Measurements from ENCODE around the gene SYCP2L. TPM values are rescaled to one million over a fixed set of nuclear protein-coding genes. Genes with fewer than 3 reads are reported as not detected.
A peak's percentile ranks its signal among the peaks of the same experiment; 100 is the strongest.

The SYCP2L gene
- total RNA-seq (2021; fragmentation: NEBNext Ultra II Directional; extraction: Animal tissue kit (Norgen Biotek cat#: 25700)) (3.2 and 4.2 TPM in 2 replicates), polyA plus RNA-seq (2011; rRNA removed) (1.3 and 1.7 TPM in 2 replicates), polyA minus RNA-seq (2011; rRNA and poly(A)+ RNA removed) (2.2 and 2.7 TPM in 2 replicates)
- 4.1 TPM for polyA plus RNA-seq (2011; cell fraction: cytosol; rRNA removed)
- polyA plus RNA-seq (2011; cell fraction: nucleus; rRNA removed), result 6.9 TPM
- polyA plus RNA-seq (2012, experiment 1 of 2), result 3.1 to 5.7 TPM (median 4.5 TPM) in 4 replicates
- polyA plus RNA-seq (2012, experiment 2 of 2), result 0.31 TPM
- 5.7 TPM for polyA plus RNA-seq (2013, experiment 1 of 2)
- polyA plus RNA-seq (2013, experiment 2 of 2), result 5.9 TPM
- polyA minus RNA-seq (2011; cell fraction: cytosol; rRNA and poly(A)+ RNA removed), result 2.4 TPM
- 6.3 TPM for polyA minus RNA-seq (2011; cell fraction: nucleus; rRNA and poly(A)+ RNA removed)
- long read RNA-seq, experiment 1, partial matches to known transcripts, result 0 of 1 reads
- long read RNA-seq, experiment 1, other reads (novel, unspliced or antisense), result 1 of 1 reads
- long read RNA-seq, experiment 2, partial matches to known transcripts, result 0 of 2 reads
- long read RNA-seq, experiment 2, other reads (novel, unspliced or antisense), result 2 of 2 reads

GRCh38 chr6:10886691-10887502 is at the start of gene SYCP2L:
TSS of gene SYCP2L (plus strand) at chr6:10887052. CDS start at chr6:10887127, 75 bp downstream.
- CTCF ChIA-PET (ENCODE audit: partially characterized antibody), result interaction anchor here (0.5 to 2.5 kb wide), 13 partner anchors 10 to 209 kb away, joined by 3 to 6 read pairs (median 4); no protein-coding TSS in a partner anchor
- Histone ChIP-seq H3K9ac (replicated peaks in 1 of 4; ENCODE audit: extremely low read depth in 1 of 4, low read depth in 3 of 4, low read length in 3 of 4) (peak within 1 kb of the TSS; percentile 56 to 70 (median 60)), H2BK120ac (replicated peaks; ENCODE audit: low read depth, low read length) (no peak within 1 kb of the TSS), H2BK5ac (ENCODE audit: low read depth, low read length) (peak within 1 kb of the TSS; percentile 66; the same call in 1 of the 2 replicates), H3K4me2 (ENCODE audit: insufficient read depth in 1 of 2, low read depth in 2 of 2, low read length in 2 of 2) (peak within 1 kb of the TSS; percentile 83 to 96), H3K36me3 (ENCODE audit: control insufficient read depth in 2 of 4, insufficient read depth in 4 of 4, low read length in 3 of 4) (no peaks in the 10 kb centered on the region), H4K8ac (ENCODE audit: extremely low read depth, insufficient read depth, low read length) (peak within 1 kb of the TSS; percentile 45), H3K27me3 (replicated peaks in 1 of 4; ENCODE audit: control insufficient read depth in 3 of 4, extremely low read depth in 1 of 4, insufficient read depth in 3 of 4, low read length in 3 of 4) (peaks cover 9 to 38% (median 33%) of the 10 kb centered on the region in 4 experiments), H3K27ac (ENCODE audit: low read depth, low read length) (peak within 1 kb of the TSS; percentile 38; the same call in 1 of the 2 replicates), H3K9me3 (ENCODE audit: insufficient read depth in 2 of 2, low read depth in 1 of 2, low read length in 1 of 2) (no peaks in the 10 kb centered on the region), H3K18ac (ENCODE audit: extremely low read depth, low read length) (peak within 1 kb of the TSS; percentile 75), H3K4me3 (ENCODE audit: extremely low read depth in 1 of 4, insufficient read depth in 2 of 4, low read depth in 3 of 4, low read length in 4 of 4) (peak within 1 kb of the TSS; percentile 75 to 95 (median 85)), H3K4ac (replicated peaks; ENCODE audit: insufficient read length, low read depth, low read length) (no peak within 1 kb of the TSS), H4K20me1 (replicated peaks in 1 of 2; ENCODE audit: control insufficient read depth in 1 of 2, insufficient read depth in 2 of 2, low read length in 2 of 2) (no peaks in the 10 kb centered on the region), H3K79me2 (ENCODE audit: control insufficient read depth in 1 of 2, insufficient read depth in 2 of 2, low read length in 2 of 2) (no peaks in the 10 kb centered on the region), H3K14ac (ENCODE audit: insufficient read length) (no peak within 1 kb of the TSS), H3K56ac (replicated peaks; ENCODE audit: insufficient read length, low read depth, low read length) (no peak within 1 kb of the TSS), H2AFZ (ENCODE audit: low read length) (peak within 1 kb of the TSS; percentile 95), H3K4me1 (replicated peaks in 1 of 4; ENCODE audit: control insufficient read depth in 3 of 4, insufficient read depth in 4 of 4, low read length in 3 of 4) (no peaks in the 10 kb centered on the region), H3K23me2 (ENCODE audit: low read depth, low read length) (peaks cover 14% of the 10 kb centered on the region), H4K91ac (replicated peaks; ENCODE audit: insufficient read length, low read length) (no peak within 1 kb of the TSS), H2BK12ac (ENCODE audit: low read depth, low read length) (peak within 1 kb of the TSS; percentile 64; the same call in 1 of the 2 replicates), H2BK15ac (ENCODE audit: low read length) (no peak within 1 kb of the TSS), H3K23ac (ENCODE audit: insufficient read length) (no peak within 1 kb of the TSS), H3K79me1 (ENCODE audit: low read depth, low read length) (peaks cover under 1% of the 10 kb centered on the region; the same call in 1 of the 2 replicates), H2AK5ac (ENCODE audit: low read depth, low read length) (no peak within 1 kb of the TSS), H2BK20ac (ENCODE audit: low read length) (peak within 1 kb of the TSS; percentile 61; the same call in 1 of the 2 replicates), H4K5ac (ENCODE audit: insufficient read length, low read depth, low read length) (peak within 1 kb of the TSS; percentile 82)
- FAIRE-seq (peak; percentile 89), DNase-seq (ENCODE audit: low read depth in 1 of 2, low spot score in 2 of 2) (peak; percentile 54 to 80)
- 2% methylated on average over 45 of the region's 58 CpGs; no CpG with 5 or more reads in 1 of the 2 experiments for WGBS, 2 experiments (ENCODE audit: extremely low coverage in 1 of 2, insufficient coverage in 1 of 2, insufficient read length in 1 of 2, insufficient replicate concordance in 2 of 2, low coverage in 1 of 2, low lambda C conversion rate in 2 of 2, missing lambda C conversion rate in 1 of 2)
- POLR2A ChIA-PET (ENCODE audit: partially characterized antibody), result interaction anchor here (1.0 to 1.8 kb wide), 3 partner anchors 9 to 12 kb away, joined by 3 to 7 read pairs (median 6); no protein-coding TSS in a partner anchor
- TF ChIP-seq BACH1 (IDR thresholded peaks at IDR 0.05; ENCODE audit: low read length) (no peak), TBP (IDR thresholded peaks at IDR 0.05; ENCODE audit: low read depth, low read length) (0 out of 2 replicates have a peak, but pooled peaks have one; percentile 16), CBX5 (IDR thresholded peaks at IDR 0.05; ENCODE audit: low read depth, low read length) (no peak), POLR2A (IDR thresholded peaks at IDR 0.05; ENCODE audit: control extremely low read depth in 1 of 2, low read depth in 2 of 2, low read length in 2 of 2) (peak in 1 of 2 experiments; percentile 63; a peak in 2 of 3 replicates), CREB1 (IDR thresholded peaks at IDR 0.05) (peak; percentile 45; the same call in 1 of the 2 replicates), EGR1 (IDR thresholded peaks at IDR 0.05; ENCODE audit: borderline replicate concordance, low read depth, low read length) (0 out of 2 replicates have a peak, but pooled peaks have one; percentile 18), TEAD4 (IDR thresholded peaks at IDR 0.05; ENCODE audit: low read depth, low read length) (no peak), RAD21 (IDR thresholded peaks at IDR 0.05 in 1 of 2, conservative IDR thresholded peaks at IDR 0.05 in 1 of 2; ENCODE audit: low read depth in 2 of 2, low read length in 2 of 2) (no peak; a peak in 1 of 4 replicates), RFX5 (IDR thresholded peaks at IDR 0.05; ENCODE audit: borderline replicate concordance, low read depth, low read length) (no peak)
